Activated T-helper 1 cell treated with Interleukin-2 at 50 U/mL for 16 hours (primary cell): ENCODE results near the gene DNLZ.
"Not testable (repeated sequence)": the region's sequence is repeated elsewhere in the genome, so short reads cannot be mapped to it uniquely, and the experiment has no call there.

ENCODE experiments used
- DNase-seq: peaks from one replicate; pipeline ENCODE4 v3.0.0-alpha.2; 2020; ENCODE audit warnings: low read depth

Gene DNLZ

GRCh38 chr9:136359774-136360718, 3.5 kb downstream of the DNLZ start:
- no peak for DNase-seq

- no peak for DNase-seq
Observed at GRCh38 chr9:136358888-136359287, 4.7 kb downstream of the DNLZ start.

GRCh38 chr9:136358016-136358415, 5.5 kb downstream of the DNLZ start:
- no peak for DNase-seq

- no peak for DNase-seq
Observed at GRCh38 chr9:136357202-136357725, 6.3 kb downstream of the DNLZ start.

GRCh38 chr9:136355616-136356557, 7.7 kb downstream of the DNLZ start:
- DNase-seq: no peak

- DNase-seq: no peak
Observed at GRCh38 chr9:136354592-136355085, 8.9 kb downstream of the DNLZ start.

GRCh38 chr9:136353757-136354488, 9.6 kb downstream of the DNLZ start:
- DNase-seq: no peak

- no peak for DNase-seq
Observed at GRCh38 chr9:136353088-136353487, 10.5 kb downstream of the DNLZ start.

- no peak for DNase-seq
Observed at GRCh38 chr9:136352682-136353081, 10.9 kb downstream of the DNLZ start.

GRCh38 chr9:136351868-136352267, 11.7 kb downstream of the DNLZ start:
- not testable (repeated sequence) for DNase-seq

- no peak for DNase-seq
Observed at GRCh38 chr9:136351252-136351800, 12.2 kb downstream of the DNLZ start.

- DNase-seq: no peak
Observed at GRCh38 chr9:136349546-136349945, 14.0 kb downstream of the DNLZ start.

GRCh38 chr9:136348691-136349090, 14.9 kb downstream of the DNLZ start:
- no peak for DNase-seq

GRCh38 chr9:136347472-136348256, 15.9 kb downstream of the DNLZ start:
- DNase-seq: no peak

- no peak for DNase-seq
Observed at GRCh38 chr9:136346927-136347465, 16.5 kb downstream of the DNLZ start.

GRCh38 chr9:136346157-136346481, 17.4 kb downstream of the DNLZ start:
- DNase-seq: no peak

GRCh38 chr9:136345281-136346156, 18.0 kb downstream of the DNLZ start:
- no peak for DNase-seq

- DNase-seq: no peak
Observed at GRCh38 chr9:136344544-136345280, 18.8 kb downstream of the DNLZ start.

- no peak for DNase-seq
Observed at GRCh38 chr9:136343884-136344269, 19.7 kb downstream of the DNLZ start.
